ENCODE data around the gene SCD.
"Not testable (repeated sequence)": the region's sequence is repeated elsewhere in the genome, so short reads cannot be mapped to it uniquely, and the experiment has no call there.

SCD gene

GRCh38 chr10:100368721-100369120 lies 21.7 kb downstream of the SCD start:
- Histone ChIP-seq H3K27me3 (ENCODE audit: control insufficient read depth in 1 of 2, insufficient read depth in 2 of 2, low read length in 2 of 2) (no peaks in the 10 kb centered on the region), H3K9me3 (ENCODE audit: low read length) (no peaks in the 10 kb centered on the region), H3K4me3 (ENCODE audit: low read depth in 1 of 2, low read length in 2 of 2) (no peak overlapping the region), H3K27ac (ENCODE audit: low read depth, low read length) (no peak overlapping the region), H3K36me3 (ENCODE audit: insufficient read depth, low read length) (no peaks in the 10 kb centered on the region), H3K9ac (ENCODE audit: low read length) (no peak overlapping the region), H3K4me1 (ENCODE audit: insufficient read depth, low read length) (peaks cover 28% of the 10 kb centered on the region)

GRCh38 chr10:100370714-100371481 lies 23.9 kb downstream of the SCD start:
- Histone ChIP-seq H3K4me3 (ENCODE audit: low read depth in 1 of 2, low read length in 2 of 2) (no peak overlapping the region), H3K27ac (ENCODE audit: low read depth, low read length) (peak overlapping the region; percentile 38), H3K27me3 (ENCODE audit: control insufficient read depth in 1 of 2, insufficient read depth in 2 of 2, low read length in 2 of 2) (no peaks in the 10 kb centered on the region), H3K4me1 (ENCODE audit: insufficient read depth, low read length) (peaks cover 28% of the 10 kb centered on the region), H3K9ac (ENCODE audit: low read length) (no peak overlapping the region), H3K9me3 (ENCODE audit: low read length) (no peaks in the 10 kb centered on the region), H3K36me3 (ENCODE audit: insufficient read depth, low read length) (no peaks in the 10 kb centered on the region)

- Histone ChIP-seq H3K36me3 (ENCODE audit: insufficient read depth, low read length) (no peaks in the 10 kb centered on the region), H3K9ac (ENCODE audit: low read length) (no peak overlapping the region), H3K27me3 (ENCODE audit: control insufficient read depth in 1 of 2, insufficient read depth in 2 of 2, low read length in 2 of 2) (no peaks in the 10 kb centered on the region), H3K4me3 (ENCODE audit: low read depth in 1 of 2, low read length in 2 of 2) (no peak overlapping the region), H3K9me3 (ENCODE audit: low read length) (no peaks in the 10 kb centered on the region), H3K27ac (ENCODE audit: low read depth, low read length) (peak overlapping the region; percentile 38), H3K4me1 (ENCODE audit: insufficient read depth, low read length) (peaks cover 28% of the 10 kb centered on the region)
Observed at GRCh38 chr10:100371482-100372027, 24.5 kb downstream of the SCD start.

GRCh38 chr10:100372415-100373297 lies 25.6 kb downstream of the SCD start:
- Histone ChIP-seq H3K36me3 (ENCODE audit: insufficient read depth, low read length) (no peaks in the 10 kb centered on the region), H3K27ac (ENCODE audit: low read depth, low read length) (peak overlapping the region; percentile 97), H3K9ac (ENCODE audit: low read length) (peak overlapping the region; percentile 77)

GRCh38 chr10:100373298-100374199 lies 26.5 kb downstream of the SCD start:
- Histone ChIP-seq H3K27ac (ENCODE audit: low read depth, low read length) (peak overlapping the region; percentile 97), H3K27me3 (ENCODE audit: control insufficient read depth in 1 of 2, insufficient read depth in 2 of 2, low read length in 2 of 2) (no peaks in the 10 kb centered on the region), H3K36me3 (ENCODE audit: insufficient read depth, low read length) (no peaks in the 10 kb centered on the region), H3K4me3 (ENCODE audit: low read depth in 1 of 2, low read length in 2 of 2) (peak overlapping the region; percentile 66 to 84), H3K9me3 (ENCODE audit: low read length) (no peaks in the 10 kb centered on the region), H3K4me1 (ENCODE audit: insufficient read depth, low read length) (peaks cover 28% of the 10 kb centered on the region), H3K9ac (ENCODE audit: low read length) (peak overlapping the region; percentile 99)

More at GRCh38 chr10:100372415-100373297, 25.6 kb downstream of the SCD start:
- Histone ChIP-seq H3K4me1 (ENCODE audit: insufficient read depth, low read length) (peaks cover 28% of the 10 kb centered on the region), H3K9me3 (ENCODE audit: low read length) (no peaks in the 10 kb centered on the region), H3K27me3 (ENCODE audit: control insufficient read depth in 1 of 2, insufficient read depth in 2 of 2, low read length in 2 of 2) (no peaks in the 10 kb centered on the region), H3K4me3 (ENCODE audit: low read depth in 1 of 2, low read length in 2 of 2) (peak overlapping the region; percentile 5 to 84)

GRCh38 chr10:100374200-100374655 lies 27.2 kb downstream of the SCD start:
- H3K27ac ChIP-seq (ENCODE audit: low read depth, low read length) = peak overlapping the region; percentile 97
- no peaks in the 10 kb centered on the region for H3K36me3 ChIP-seq (ENCODE audit: insufficient read depth, low read length)
- H3K27me3 ChIP-seq (ENCODE audit: control insufficient read depth in 1 of 2, insufficient read depth in 2 of 2, low read length in 2 of 2) = no peaks in the 10 kb centered on the region
- H3K9me3 ChIP-seq (ENCODE audit: low read length) = no peaks in the 10 kb centered on the region
- H3K9ac ChIP-seq (ENCODE audit: low read length) = peak overlapping the region; percentile 99
- H3K4me1 ChIP-seq (ENCODE audit: insufficient read depth, low read length) = peaks cover 28% of the 10 kb centered on the region
- peak overlapping the region; percentile 66 to 84 for H3K4me3 ChIP-seq (ENCODE audit: low read depth in 1 of 2, low read length in 2 of 2)

- Histone ChIP-seq H3K4me3 (ENCODE audit: low read depth in 1 of 2, low read length in 2 of 2) (peak overlapping the region in 1 of 2 donors; percentile 84), H3K27ac (ENCODE audit: low read depth, low read length) (peak overlapping the region; percentile 97), H3K4me1 (ENCODE audit: insufficient read depth, low read length) (peaks cover 28% of the 10 kb centered on the region)
- H3K9me3 ChIP-seq (ENCODE audit: low read length); H3K9ac ChIP-seq (ENCODE audit: low read length); H3K36me3 ChIP-seq (ENCODE audit: insufficient read depth, low read length); H3K27me3 ChIP-seq (ENCODE audit: control insufficient read depth in 1 of 2, insufficient read depth in 2 of 2, low read length in 2 of 2): not testable (repeated sequence)
Observed at GRCh38 chr10:100374677-100375353, 27.8 kb downstream of the SCD start.

GRCh38 chr10:100376656-100377055 lies 29.6 kb downstream of the SCD start:
- H3K9ac ChIP-seq (ENCODE audit: low read length); H3K9me3 ChIP-seq (ENCODE audit: low read length); H3K4me3 ChIP-seq (ENCODE audit: low read depth in 1 of 2, low read length in 2 of 2); H3K27me3 ChIP-seq (ENCODE audit: control insufficient read depth in 1 of 2, insufficient read depth in 2 of 2, low read length in 2 of 2); H3K27ac ChIP-seq (ENCODE audit: low read depth, low read length); H3K36me3 ChIP-seq (ENCODE audit: insufficient read depth, low read length): not testable (repeated sequence)
- peaks cover 23% of the 10 kb centered on the region for H3K4me1 ChIP-seq (ENCODE audit: insufficient read depth, low read length)

- Histone ChIP-seq H3K4me3 (ENCODE audit: low read depth in 1 of 2, low read length in 2 of 2) (no peak overlapping the region), H3K4me1 (ENCODE audit: insufficient read depth, low read length) (peaks cover 15% of the 10 kb centered on the region), H3K27me3 (ENCODE audit: control insufficient read depth in 1 of 2, insufficient read depth in 2 of 2, low read length in 2 of 2) (no peaks in the 10 kb centered on the region), H3K9me3 (ENCODE audit: low read length) (no peaks in the 10 kb centered on the region), H3K36me3 (ENCODE audit: insufficient read depth, low read length) (no peaks in the 10 kb centered on the region), H3K27ac (ENCODE audit: low read depth, low read length) (no peak overlapping the region), H3K9ac (ENCODE audit: low read length) (no peak overlapping the region)
Observed at GRCh38 chr10:100377830-100378229, 30.8 kb downstream of the SCD start.

GRCh38 chr10:100380400-100380799 lies 33.4 kb downstream of the SCD start:
- H3K4me3 ChIP-seq (ENCODE audit: low read depth in 1 of 2, low read length in 2 of 2) = no peak overlapping the region
- no peak overlapping the region for H3K9ac ChIP-seq (ENCODE audit: low read length)
- H3K9me3 ChIP-seq (ENCODE audit: low read length) = no peaks in the 10 kb centered on the region
- peaks cover under 1% of the 10 kb centered on the region for H3K4me1 ChIP-seq (ENCODE audit: insufficient read depth, low read length)
- no peak overlapping the region for H3K27ac ChIP-seq (ENCODE audit: low read depth, low read length)
- no peaks in the 10 kb centered on the region for H3K27me3 ChIP-seq (ENCODE audit: control insufficient read depth in 1 of 2, insufficient read depth in 2 of 2, low read length in 2 of 2)
- H3K36me3 ChIP-seq (ENCODE audit: insufficient read depth, low read length) = no peaks in the 10 kb centered on the region
